ENCODE measurements around the gene DNAAF5. TPM values are rescaled to one million over a fixed set of nuclear protein-coding genes. Genes with fewer than 3 reads are reported as not detected.

The DNAAF5 gene
- total and polyA plus RNA-seq, 2 experiments from 2014 or later = 32.7 to 93.8 TPM

DNA sequence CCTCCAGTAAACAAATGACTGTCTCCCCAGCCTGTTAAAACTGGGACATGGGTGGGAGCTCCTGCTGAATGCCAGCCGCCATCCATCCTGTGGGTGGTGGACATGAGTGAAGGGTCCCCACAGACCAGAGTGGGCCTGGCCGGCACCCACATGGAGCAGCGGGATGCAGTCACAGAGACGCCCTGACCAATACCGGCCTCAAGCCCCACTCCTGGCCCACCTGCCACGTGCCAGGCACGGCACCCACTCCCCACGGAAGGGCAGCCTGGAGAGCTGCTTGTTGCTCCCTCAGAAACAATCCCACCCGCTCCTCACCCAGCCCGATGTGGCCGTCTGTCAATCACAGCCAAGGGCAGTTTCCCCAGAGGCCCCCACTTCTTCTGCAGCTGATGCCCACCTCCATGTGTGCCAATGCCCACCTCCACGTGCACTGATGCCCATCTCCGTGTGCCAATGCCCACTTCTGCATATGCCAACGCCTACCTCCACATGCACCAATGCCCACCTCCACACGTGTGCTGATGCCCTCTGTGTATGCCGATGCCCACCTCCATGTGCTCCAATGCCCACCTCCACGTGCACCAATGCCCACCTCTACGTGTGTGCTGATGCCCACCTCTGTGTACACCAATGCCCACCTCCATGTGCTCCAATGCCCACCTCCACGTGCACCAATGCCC is 42.8 kb upstream of the DNAAF5 start:
- no peak overlapping the region for H3K27ac ChIP-seq
- no peaks in the 10 kb centered on the region for H3K27me3 ChIP-seq
- H3K4me1 ChIP-seq (ENCODE audit: low read depth) = no peaks in the 10 kb centered on the region
- no peak for DNase-seq (ENCODE audit: low read depth in 1 of 2, low spot score in 1 of 2)
- TF ChIP-seq, protein P1, sequence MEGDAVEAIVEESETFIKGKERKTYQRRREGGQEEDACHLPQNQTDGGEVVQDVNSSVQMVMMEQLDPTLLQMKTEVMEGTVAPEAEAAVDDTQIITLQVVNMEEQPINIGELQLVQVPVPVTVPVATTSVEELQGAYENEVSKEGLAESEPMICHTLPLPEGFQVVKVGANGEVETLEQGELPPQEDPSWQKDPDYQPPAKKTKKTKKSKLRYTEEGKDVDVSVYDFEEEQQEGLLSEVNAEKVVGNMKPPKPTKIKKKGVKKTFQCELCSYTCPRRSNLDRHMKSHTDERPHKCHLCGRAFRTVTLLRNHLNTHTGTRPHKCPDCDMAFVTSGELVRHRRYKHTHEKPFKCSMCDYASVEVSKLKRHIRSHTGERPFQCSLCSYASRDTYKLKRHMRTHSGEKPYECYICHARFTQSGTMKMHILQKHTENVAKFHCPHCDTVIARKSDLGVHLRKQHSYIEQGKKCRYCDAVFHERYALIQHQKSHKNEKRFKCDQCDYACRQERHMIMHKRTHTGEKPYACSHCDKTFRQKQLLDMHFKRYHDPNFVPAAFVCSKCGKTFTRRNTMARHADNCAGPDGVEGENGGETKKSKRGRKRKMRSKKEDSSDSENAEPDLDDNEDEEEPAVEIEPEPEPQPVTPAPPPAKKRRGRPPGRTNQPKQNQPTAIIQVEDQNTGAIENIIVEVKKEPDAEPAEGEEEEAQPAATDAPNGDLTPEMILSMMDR (IDR thresholded peaks at IDR 0.05; ENCODE audit: low read depth, low read length) = no peak
- no peak overlapping the region for H3K4me3 ChIP-seq
- H3K36me3 ChIP-seq = no peaks in the 10 kb centered on the region
- H3K9me3 ChIP-seq (ENCODE audit: low read depth) = no peaks in the 10 kb centered on the region

DNA sequence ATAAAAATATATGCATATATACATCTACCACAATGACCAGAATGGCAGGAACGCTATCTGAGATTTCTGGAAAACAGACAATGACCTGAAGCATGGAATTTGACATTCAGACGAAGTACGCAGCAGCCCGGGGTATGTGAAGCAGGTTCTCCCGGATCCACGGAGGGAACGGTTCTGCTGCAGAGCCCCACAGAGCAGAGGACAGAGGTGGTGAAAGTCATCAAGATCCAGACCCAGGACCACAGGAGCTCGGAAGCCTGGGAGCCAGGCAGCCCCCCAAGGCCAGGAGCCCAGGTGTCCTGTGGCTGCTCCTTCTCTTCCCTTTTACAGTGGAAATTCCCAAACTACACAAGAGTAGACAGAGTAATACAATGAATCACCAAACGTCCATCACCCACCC is 42.1 kb upstream of the DNAAF5 start:
- TF ChIP-seq, protein P1 (IDR thresholded peaks at IDR 0.05; ENCODE audit: low read depth, low read length) = no peak
- no peak overlapping the region for H3K27ac ChIP-seq
- no peak for DNase-seq (ENCODE audit: low read depth in 1 of 2, low spot score in 1 of 2)
- no peaks in the 10 kb centered on the region for H3K27me3 ChIP-seq
- no peaks in the 10 kb centered on the region for H3K36me3 ChIP-seq
- H3K4me1 ChIP-seq (ENCODE audit: low read depth) = no peaks in the 10 kb centered on the region
- H3K4me3 ChIP-seq = no peak overlapping the region
- no peaks in the 10 kb centered on the region for H3K9me3 ChIP-seq (ENCODE audit: low read depth)

DNA sequence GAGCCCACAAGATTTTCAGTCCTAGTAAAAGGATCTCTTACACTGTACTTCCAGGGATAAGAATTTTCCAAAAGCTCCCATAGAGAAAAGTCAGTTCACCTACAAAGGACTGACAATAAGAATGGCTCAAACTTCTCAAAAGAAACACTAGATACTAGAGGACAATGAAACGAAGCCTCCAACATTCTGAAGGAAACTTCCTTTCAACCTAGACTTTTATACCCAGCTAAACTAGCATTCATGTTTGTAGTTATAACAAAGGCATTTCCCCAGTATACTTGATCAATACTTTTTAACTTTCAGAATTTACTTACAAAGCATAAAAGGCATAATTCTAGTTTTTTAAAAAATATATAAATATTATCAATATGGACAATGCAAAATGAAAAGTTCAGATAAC is 41.0 kb upstream of the DNAAF5 start:
- Histone ChIP-seq H3K27me3 (no peaks in the 10 kb centered on the region), H3K27ac (no peak overlapping the region), H3K36me3 (no peaks in the 10 kb centered on the region), H3K4me3 (no peak overlapping the region), H3K9me3 (ENCODE audit: low read depth) (no peaks in the 10 kb centered on the region), H3K4me1 (ENCODE audit: low read depth) (no peaks in the 10 kb centered on the region)
- no peak for DNase-seq (ENCODE audit: low read depth in 1 of 2, low spot score in 1 of 2)
- TF ChIP-seq, protein P1 (IDR thresholded peaks at IDR 0.05; ENCODE audit: low read depth, low read length) = no peak

DNA sequence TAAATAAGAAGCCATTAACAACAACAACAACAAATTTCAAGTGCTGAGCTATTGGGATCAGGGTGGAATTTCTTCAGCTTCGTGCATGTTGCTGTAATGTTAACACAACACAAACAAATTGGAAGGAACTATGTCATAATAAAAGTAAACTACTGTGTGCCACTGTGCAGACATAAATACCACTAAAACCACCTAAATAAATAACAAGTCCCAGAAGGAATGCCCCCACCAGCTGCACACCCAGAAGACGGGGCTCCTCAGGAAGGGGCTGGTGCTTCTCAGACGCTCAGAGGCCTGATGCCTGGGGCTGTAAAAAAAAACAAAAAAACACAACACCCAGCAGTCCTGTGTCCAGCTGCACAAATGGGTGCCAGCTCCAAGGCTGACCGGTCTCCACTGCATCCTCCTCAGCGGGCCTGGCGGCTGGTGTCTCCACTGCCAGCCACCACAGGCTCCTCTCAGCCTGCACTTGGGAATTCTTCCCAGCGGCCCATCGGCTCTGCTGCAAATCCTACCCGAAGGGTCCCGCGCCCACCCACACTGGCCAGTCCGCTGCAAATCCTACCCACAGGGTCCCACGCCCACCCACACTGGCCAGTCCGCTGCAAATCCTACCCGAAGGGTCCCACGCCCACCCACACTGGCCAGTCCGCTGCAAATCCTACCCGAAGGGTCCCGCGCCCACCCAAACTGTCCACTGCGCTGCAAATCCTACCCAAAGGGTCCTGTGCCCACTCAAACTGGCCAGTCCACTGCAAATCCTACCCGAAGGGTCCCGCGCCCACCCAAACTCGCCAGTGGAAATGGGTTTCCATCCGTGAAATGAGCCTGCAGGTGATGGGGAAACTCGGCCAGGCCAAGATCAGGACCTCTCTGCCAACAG is 35.8 kb upstream of the DNAAF5 start:
- H3K36me3 ChIP-seq = no peaks in the 10 kb centered on the region
- TF ChIP-seq, protein P1 (IDR thresholded peaks at IDR 0.05; ENCODE audit: low read depth, low read length) = no peak
- H3K27ac ChIP-seq = no peak overlapping the region
- DNase-seq (ENCODE audit: low read depth in 1 of 2, low spot score in 1 of 2) = no peak
- no peaks in the 10 kb centered on the region for H3K4me1 ChIP-seq (ENCODE audit: low read depth)
- H3K4me3 ChIP-seq = no peak overlapping the region
- H3K27me3 ChIP-seq = no peaks in the 10 kb centered on the region
- no peaks in the 10 kb centered on the region for H3K9me3 ChIP-seq (ENCODE audit: low read depth)

DNA sequence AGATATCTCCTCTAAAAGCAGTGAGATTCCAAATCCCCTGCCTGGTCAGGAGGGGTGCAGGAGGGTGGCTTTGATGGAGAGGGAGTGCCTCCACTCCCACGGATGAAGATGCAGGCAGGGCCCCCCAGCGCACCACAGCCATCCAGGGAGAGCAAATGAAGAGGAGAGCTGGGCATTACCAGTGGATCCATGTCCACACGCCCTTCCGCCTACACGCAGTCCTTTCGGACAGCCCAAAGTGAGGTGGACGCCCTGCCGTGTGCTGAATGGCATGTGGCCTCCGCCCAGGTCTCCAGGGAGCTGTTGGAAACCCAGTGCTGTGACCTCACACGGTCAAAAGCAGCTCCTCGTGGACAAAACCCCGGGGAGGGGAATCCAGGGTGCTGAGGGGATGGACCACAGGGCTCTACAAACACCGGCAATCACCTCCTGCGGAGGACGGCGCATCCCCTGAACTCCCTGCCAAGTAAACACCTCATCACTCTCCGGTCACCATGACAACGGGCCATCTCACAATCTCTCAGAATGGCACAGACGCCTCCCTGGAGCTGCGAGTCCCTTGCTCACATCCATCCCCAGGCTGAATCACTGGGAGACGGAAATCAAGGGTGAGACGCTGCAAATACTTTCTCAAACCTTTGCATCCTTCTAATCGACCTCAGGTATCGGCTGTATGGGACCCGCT is 35.0 kb upstream of the DNAAF5 start:
- Histone ChIP-seq H3K27ac (no peak overlapping the region), H3K36me3 (no peaks in the 10 kb centered on the region), H3K9me3 (ENCODE audit: low read depth) (no peaks in the 10 kb centered on the region), H3K4me1 (ENCODE audit: low read depth) (no peaks in the 10 kb centered on the region), H3K4me3 (no peak overlapping the region), H3K27me3 (no peaks in the 10 kb centered on the region)
- TF ChIP-seq, protein P1 (IDR thresholded peaks at IDR 0.05; ENCODE audit: low read depth, low read length) = no peak
- no peak for DNase-seq (ENCODE audit: low read depth in 1 of 2, low spot score in 1 of 2)
